GM12878 (cell line): Measurements from ENCODE around the gene SLC35E2B. TPM values are rescaled to one million over a fixed set of nuclear protein-coding genes. Genes with fewer than 3 reads are reported as not detected.

Experiments used
- ATAC-seq: fragments of 200-7000 bp; cut with Tn5 transposase; 3 replicates; pipeline ENCODE4 v1.9.1; 2020; ENCODE audit warnings: mild to moderate bottlenecking, moderate library complexity
- BruUV-seq: library from RNA; stranded (reverse); fragments of 400-500 nt; replicated peaks from 2 replicates; lab custom pipeline; 2021; lab: Mats Ljungman, UMichigan
- CTCF ChIA-PET: fragments of 300-600 bp; sonication (Branson Sonifier 250); formaldehyde crosslinking; extraction: SDS; loops from one replicate; lab custom pipeline; 2021; ENCODE audit warnings: inconsistent platforms; lab: Yijun Ruan, JAX
- POLR2A ChIA-PET: fragments of 350-600 bp; formaldehyde crosslinking; extraction: SDS; loops from one replicate; lab custom pipeline; 2021; ENCODE audit warnings: inconsistent platforms; lab: Charles Lee
- RAD21 ChIA-PET: fragments of 300-600 bp; sonication (Branson Sonifier 250); formaldehyde crosslinking; loops from one replicate; lab custom pipeline; 2023; ENCODE audit warnings: antibody characterized with exemption; ENCODE audit not compliant: unreplicated experiment; lab: Charles Lee
- SMC1A ChIA-PET: fragments of 300-600 bp; sonication (Branson Sonifier 250); formaldehyde crosslinking; loops from one replicate; lab custom pipeline; 2023; ENCODE audit not compliant: unreplicated experiment, uncharacterized antibody; lab: Charles Lee
- DNase-seq: peaks from one replicate; pipeline ENCODE4 v3.0.0-alpha.2; 2011; ENCODE audit warnings: low read depth, low spot score
- FAIRE-seq: peaks from 3 replicates; lab custom pipeline; 2011; peaks lifted over from hg19 to GRCh38; lab: Jason Lieb, UNC
- H2AFZ ChIP-seq: 2 replicates; pipeline ENCODE4 v1.6.0; 2011; ENCODE audit warnings: low read depth, low read length, control low read depth; ENCODE audit not compliant: control insufficient read depth
- H3K27ac ChIP-seq: 2 replicates; pipeline ENCODE4 v1.5.1; 2011; ENCODE audit warnings: control low read depth; ENCODE audit not compliant: control insufficient read depth, insufficient read depth
- H3K27me3 ChIP-seq, 2 experiments: replicated peaks in 1 of 2; 2 replicates each; pipeline versions ENCODE4 v1.6.0 to v1.6.1; 2011; ENCODE audit warnings: low read length in 1 of 2; ENCODE audit not compliant: control insufficient read depth in 2 of 2, insufficient read depth in 2 of 2
- H3K36me3 ChIP-seq, 2 experiments: 2 replicates each; pipeline ENCODE4 v1.5.1; 2011; ENCODE audit warnings: low read length in 1 of 2; ENCODE audit not compliant: control insufficient read depth in 2 of 2, insufficient read depth in 2 of 2
- H3K4me1 ChIP-seq: 2 replicates; pipeline ENCODE4 v1.6.1; 2011; ENCODE audit warnings: mild to moderate bottlenecking, low read length, moderate library complexity, mixed read lengths; ENCODE audit not compliant: control insufficient read depth, insufficient read depth
- H3K4me2 ChIP-seq: 2 replicates; pipeline ENCODE4 v1.6.0; 2011; ENCODE audit warnings: control low read depth; ENCODE audit not compliant: control insufficient read depth, insufficient read depth
- H3K4me3 ChIP-seq: fragments of 200-600 bp; sonication (generic); 2 replicates; pipeline ENCODE4 v1.5.1; 2016
- H3K79me2 ChIP-seq: 2 replicates; pipeline ENCODE4 v1.6.0; 2011; ENCODE audit warnings: low read length; ENCODE audit not compliant: control insufficient read depth, insufficient read depth
- H3K9ac ChIP-seq: 2 replicates; pipeline ENCODE4 v1.8.0; 2011; ENCODE audit warnings: low read length, control low read depth, mixed read lengths; ENCODE audit not compliant: control insufficient read depth, insufficient read depth
- H3K9me3 ChIP-seq: replicated peaks from 3 replicates; pipeline ENCODE4 v1.5.1; 2011; ENCODE audit warnings: mild to moderate bottlenecking, low read length; ENCODE audit not compliant: control insufficient read depth, insufficient read depth
- H4K20me1 ChIP-seq: 2 replicates; pipeline ENCODE4 v1.6.0; 2011; ENCODE audit not compliant: control insufficient read depth, insufficient read depth
- ESRRA ChIP-seq: IDR thresholded peaks from 2 replicates; pipeline ENCODE4 v1.6.1; 2012; ENCODE audit warnings: mild to moderate bottlenecking, low read length, improper control_type of control experiment
- IRF4 ChIP-seq: IDR thresholded peaks from 2 replicates; pipeline ENCODE4 v1.6.1; 2011; ENCODE audit warnings: low read depth, low read length
- IRF5 ChIP-seq: fragments of 450-650 bp; IDR thresholded peaks from 2 replicates; pipeline ENCODE4 v1.6.1; 2017; ENCODE audit warnings: borderline replicate concordance
- NFXL1 ChIP-seq: fragments of 450-650 bp; IDR thresholded peaks from 2 replicates; pipeline ENCODE4 v1.6.1; 2017; ENCODE audit warnings: antibody characterized with exemption, mild to moderate bottlenecking, borderline replicate concordance
- NR2C2 ChIP-seq: IDR thresholded peaks from 2 replicates; pipeline ENCODE4 v1.6.1; 2011; ENCODE audit warnings: borderline replicate concordance, low read depth; ENCODE audit not compliant: control insufficient read depth, insufficient read length
- POLR2AphosphoS5 ChIP-seq: IDR thresholded peaks from 2 replicates; pipeline ENCODE4 v1.6.1; 2011; ENCODE audit warnings: mild to moderate bottlenecking, low read length, inconsistent platforms
- RELA ChIP-seq: fragments of 450-650 bp; IDR thresholded peaks from 2 replicates; pipeline ENCODE4 v1.8.0; 2014; ENCODE audit warnings: borderline replicate concordance; ENCODE audit not compliant: partially characterized antibody
- TBL1XR1 ChIP-seq: IDR thresholded peaks from 2 replicates; pipeline ENCODE4 v1.6.1; 2012; ENCODE audit warnings: low read depth, low read length, improper control_type of control experiment
- ZBTB33 ChIP-seq: fragments of 450-650 bp; IDR thresholded peaks from 2 replicates; pipeline ENCODE4 v1.6.1; 2017; ENCODE audit warnings: mild to moderate bottlenecking
- WGBS: methylation state at CpG from one replicate; pipeline ENCODE4 v1.1.6; 2016; ENCODE audit warnings: low lambda C conversion rate; ENCODE audit not compliant: insufficient replicate concordance, insufficient coverage; ENCODE audit errors: missing lambda C conversion rate; 5-methylcytosine and 5-hydroxymethylcytosine counted together
- in situ Hi-C: fragments of 300-500 bp; cut with MboI; formaldehyde crosslinking; loops from 9 replicates; pipeline ENCODE4 v1.14.3; 2018; ENCODE audit warnings: mixed read lengths
- intact Hi-C: fragments of 100-400 bp; cut with micrococcal nuclease; formaldehyde crosslinking; loops from one replicate; pipeline ENCODE4 v1.14.2; 2022; ENCODE audit not compliant: unreplicated experiment
- polyA plus RNA-seq, 11 experiments: library from polyadenylated mRNA; depleted of rRNA in 4 of 11; unstranded in 6 of 11; stranded (reverse) in 5 of 11; fragments of >200 nt; fragmentation: Nextera tagmentation in 4 of 11; fragmentation: Illumina TruSeq in 1 of 11; extraction: Ambion mirVana in 4 of 11; extraction: Trizol in 1 of 11; gene quantifications; 1 replicate in 1 of 11; 2 replicates in 10 of 11; pipeline versions ENCODE4 v1.2.1 to v1.2.3, GENCODE V29; 2011 to 2016; ENCODE audit warnings: inconsistent platforms in 2 of 11, missing spikeins in 2 of 11, low read depth in 1 of 11
- total RNA-seq, 4 experiments: library from RNA; depleted of rRNA in 3 of 4; stranded (reverse); fragments of >200 nt in 3 of 4; fragmentation: Illumina TruSeq in 1 of 4; extraction: Trizol in 1 of 4; gene quantifications; 2 replicates each; pipeline versions ENCODE4 v1.2.1 to v1.2.3, GENCODE V29; 2013 to 2021
- TF ChIP-seq, protein P1 (sequence below): fragments of 450-650 bp; formaldehyde crosslinking; IDR thresholded peaks from 2 replicates; pipeline ENCODE4 v1.4.0; 2022; ENCODE audit warnings: mild to moderate bottlenecking, moderate library complexity

SLC35E2B gene
- total and polyA plus RNA-seq, 10 of the 15 experiments (the other 5 are each of a cell fraction or from before 2014, with no cell fraction given): 2.6 to 36.7 (median 18.6) TPM

DNA sequence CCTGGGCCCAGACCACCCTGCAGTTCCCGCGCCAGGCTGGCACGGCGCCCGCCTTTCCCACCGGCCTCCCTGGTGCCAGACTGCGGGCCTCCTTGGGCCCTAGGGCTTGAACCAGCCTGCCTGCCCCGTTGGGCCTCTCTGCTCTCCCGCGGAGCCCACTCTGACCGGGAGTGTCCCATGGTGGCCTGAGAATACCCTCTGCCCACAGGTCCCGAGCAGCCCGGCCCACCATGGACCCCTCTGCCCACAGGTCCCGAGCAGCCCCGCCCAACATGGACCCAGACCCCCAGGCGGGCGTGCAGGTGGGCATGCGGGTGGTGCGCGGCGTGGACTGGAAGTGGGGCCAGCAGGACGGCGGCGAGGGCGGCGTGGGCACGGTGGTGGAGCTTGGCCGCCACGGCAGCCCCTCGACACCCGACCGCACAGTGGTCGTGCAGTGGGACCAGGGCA lies 69.4 kb downstream of the SLC35E2B start:
- 94% methylated on average over 18 of the region's 33 CpGs for WGBS
- ATAC-seq (no peak), DNase-seq (no peak), FAIRE-seq (no peak)
- Histone ChIP-seq H4K20me1 (no peaks in the 10 kb centered on the region), H3K27ac (no peak overlapping the region), H3K4me3 (no peak overlapping the region), H3K27me3 (no peaks in the 10 kb centered on the region), H3K9me3 (no peaks in the 10 kb centered on the region), H3K9ac (no peak overlapping the region), H3K79me2 (no peaks in the 10 kb centered on the region), H3K36me3 (no peaks in the 10 kb centered on the region), H3K4me1 (no peaks in the 10 kb centered on the region), H2AFZ (no peak overlapping the region)
- ChIA-PET CTCF (no interaction called here), SMC1A (no interaction called here), POLR2A (no interaction called here), RAD21 (no interaction called here)
- intact Hi-C loops: no loop called here
- no TSS peak for BruUV-seq
- in situ Hi-C loops: no loop called here
- TF ChIP-seq RELA: no peak
- no peak for TF ChIP-seq ZBTB33
- TF ChIP-seq IRF4: no peak
- no peak for TF ChIP-seq NR2C2
- TF ChIP-seq IRF5: no peak
- TF ChIP-seq ESRRA: no peak
- TF ChIP-seq, protein P1, sequence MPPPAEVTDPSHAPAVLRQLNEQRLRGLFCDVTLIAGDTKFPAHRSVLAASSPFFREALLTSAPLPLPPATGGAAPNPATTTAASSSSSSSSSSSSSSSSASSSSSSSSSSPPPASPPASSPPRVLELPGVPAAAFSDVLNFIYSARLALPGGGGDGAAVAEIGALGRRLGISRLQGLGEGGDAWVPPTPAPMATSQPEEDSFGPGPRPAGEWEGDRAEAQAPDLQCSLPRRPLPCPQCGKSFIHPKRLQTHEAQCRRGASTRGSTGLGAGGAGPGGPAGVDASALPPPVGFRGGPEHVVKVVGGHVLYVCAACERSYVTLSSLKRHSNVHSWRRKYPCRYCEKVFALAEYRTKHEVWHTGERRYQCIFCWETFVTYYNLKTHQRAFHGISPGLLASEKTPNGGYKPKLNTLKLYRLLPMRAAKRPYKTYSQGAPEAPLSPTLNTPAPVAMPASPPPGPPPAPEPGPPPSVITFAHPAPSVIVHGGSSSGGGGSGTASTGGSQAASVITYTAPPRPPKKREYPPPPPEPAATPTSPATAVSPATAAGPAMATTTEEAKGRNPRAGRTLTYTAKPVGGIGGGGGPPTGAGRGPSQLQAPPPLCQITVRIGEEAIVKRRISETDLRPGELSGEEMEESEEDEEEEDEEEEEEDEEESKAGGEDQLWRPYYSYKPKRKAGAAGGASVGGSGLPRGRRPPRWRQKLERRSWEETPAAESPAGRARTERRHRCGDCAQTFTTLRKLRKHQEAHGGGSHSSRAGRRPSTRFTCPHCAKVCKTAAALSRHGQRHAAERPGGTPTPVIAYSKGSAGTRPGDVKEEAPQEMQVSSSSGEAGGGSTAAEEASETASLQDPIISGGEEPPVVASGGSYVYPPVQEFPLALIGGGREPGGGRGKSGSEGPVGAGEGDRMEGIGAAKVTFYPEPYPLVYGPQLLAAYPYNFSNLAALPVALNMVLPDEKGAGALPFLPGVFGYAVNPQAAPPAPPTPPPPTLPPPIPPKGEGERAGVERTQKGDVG (CRISPR knock-in tag): no peak
- no peak for TF ChIP-seq TBL1XR1
- no peak for TF ChIP-seq POLR2AphosphoS5
- TF ChIP-seq NFXL1: no peak
- TF ChIP-seq, all 136 proteins: peak for 0
- H3K4me2 ChIP-seq: no peak overlapping the region
